CD4-positive, alpha-beta memory T cell (primary cell): Measurements from ENCODE around the gene MDM2. TPM values are rescaled to one million over a fixed set of nuclear protein-coding genes. Genes with fewer than 3 reads are reported as not detected.
"Not testable (repeated sequence)": the region's sequence is repeated elsewhere in the genome, so short reads cannot be mapped to it uniquely, and the experiment has no call there.

Experiments used
- CTCF ChIA-PET: fragments of 350-600 bp; sonication (Branson Sonifier 250); formaldehyde crosslinking; loops from one replicate; lab custom pipeline; 2021; ENCODE audit warnings: inconsistent platforms; ENCODE audit not compliant: partially characterized antibody; lab: Charles Lee
- POLR2A ChIA-PET: fragments of 350-600 bp; sonication (Branson Sonifier 250); formaldehyde crosslinking; loops from one replicate; lab custom pipeline; 2021; ENCODE audit not compliant: partially characterized antibody; lab: Charles Lee
- DNase-seq, 5 donors: peaks; one replicate each; pipeline versions ENCODE4 v3.0.0 to v3.0.0-alpha.2; 2020 to 2022; ENCODE audit warnings: mixed read lengths in 1 of 5
- H3K27ac ChIP-seq: one replicate; pipeline ENCODE4 v1.7.0; 2013; ENCODE audit warnings: low read depth, low read length
- H3K27me3 ChIP-seq: 2 replicates; pipeline ENCODE4 v1.7.0; 2013; ENCODE audit warnings: mild to moderate bottlenecking, low read length, moderate library complexity; ENCODE audit not compliant: insufficient read depth
- H3K36me3 ChIP-seq: 2 replicates; pipeline ENCODE4 v1.7.0; 2013; ENCODE audit warnings: mild to moderate bottlenecking, low read length, moderate library complexity; ENCODE audit not compliant: insufficient read depth
- H3K4me1 ChIP-seq: 2 replicates; pipeline ENCODE4 v1.7.0; 2013; ENCODE audit warnings: mild to moderate bottlenecking, low read length, moderate library complexity; ENCODE audit not compliant: insufficient read depth
- H3K4me3 ChIP-seq, 2 donors: one replicate each; pipeline ENCODE4 v1.7.0; 2013; ENCODE audit warnings: low read length in 2 of 2, mild to moderate bottlenecking in 1 of 2
- H3K9me3 ChIP-seq, 2 donors: one replicate each; pipeline ENCODE4 v1.7.0; 2013; ENCODE audit warnings: low read length in 2 of 2, control low read depth in 1 of 2; ENCODE audit not compliant: control insufficient read depth in 1 of 2
- H3K27ac Mint-ChIP-seq, 7 donors: one replicate each; pipeline ENCODE4 v1.8.0; 2020 to 2021; ENCODE audit warnings: mixed read lengths in 7 of 7, mild to moderate bottlenecking in 6 of 7, inconsistent platforms in 3 of 7, moderate library complexity in 3 of 7
- H3K27me3 Mint-ChIP-seq, 2 donors: one replicate each; pipeline ENCODE4 v1.8.0; 2020 to 2021; ENCODE audit warnings: mixed read lengths in 2 of 2
- H3K36me3 Mint-ChIP-seq, 2 donors: one replicate each; pipeline ENCODE4 v1.8.0; 2020 to 2021; ENCODE audit warnings: mixed read lengths in 2 of 2, inconsistent platforms in 1 of 2, mild to moderate bottlenecking in 1 of 2
- H3K4me1 Mint-ChIP-seq, 4 donors: one replicate each; pipeline ENCODE4 v1.8.0; 2020 to 2021; ENCODE audit warnings: mixed read lengths in 4 of 4, mild to moderate bottlenecking in 1 of 4
- H3K4me3 Mint-ChIP-seq, 8 donors: one replicate each; pipeline ENCODE4 v1.8.0; 2020 to 2021; ENCODE audit warnings: mixed read lengths in 8 of 8, mild to moderate bottlenecking in 7 of 8, moderate library complexity in 6 of 8, inconsistent platforms in 3 of 8
- H3K9me3 Mint-ChIP-seq, 8 donors: one replicate each; pipeline ENCODE4 v1.8.0; 2020 to 2021; ENCODE audit warnings: mixed read lengths in 8 of 8, mild to moderate bottlenecking in 5 of 8, inconsistent platforms in 3 of 8, moderate library complexity in 1 of 8
- intact Hi-C: fragments of 100-400 bp; cut with micrococcal nuclease; formaldehyde crosslinking; loops from one replicate; pipeline ENCODE4 v1.15.1; 2023
- polyA plus RNA-seq, 2 donors: library from polyadenylated mRNA; unstranded; fragments of 300-500 nt; fragmentation: Illumina TruSeq; gene quantifications; one replicate each; pipeline ENCODE4 v1.2.3, GENCODE V29; 2021
- total RNA-seq, 2 experiments: library from RNA; stranded (reverse); gene quantifications; one replicate each; pipeline ENCODE4 v1.2.3, GENCODE V29; 2021

MDM2 gene
- total and polyA plus RNA-seq, 4 experiments from 2014 or later, result 9.7 to 121 (median 69.9) TPM

DNA sequence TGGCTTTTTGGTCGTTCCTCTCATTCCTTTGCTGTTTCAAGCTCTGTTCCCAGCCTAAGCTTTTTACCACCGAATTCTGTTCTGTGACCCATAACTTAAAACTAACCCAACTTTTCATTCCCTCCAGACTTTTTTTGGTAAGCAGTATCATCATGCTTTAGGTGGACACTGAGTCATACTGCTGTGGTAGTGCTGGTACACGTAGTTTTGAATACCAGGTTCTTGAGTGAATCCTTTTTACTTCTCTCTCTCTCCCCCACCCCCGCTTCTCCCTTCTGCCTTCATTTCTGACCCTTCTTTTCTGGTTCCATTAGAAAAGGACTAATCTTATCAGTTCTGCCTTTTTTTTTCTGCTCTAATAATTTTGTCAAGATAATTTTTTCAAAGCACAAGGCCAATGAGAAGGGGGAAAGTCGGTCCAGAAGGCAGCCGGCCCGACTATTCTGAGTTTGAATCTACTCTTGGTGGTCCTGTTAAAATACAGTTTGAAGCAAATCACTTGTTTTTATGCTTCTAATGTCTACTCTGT lies 2.3 kb upstream of the MDM2 start:
- H3K27ac Mint-ChIP-seq, result peak overlapping the region in 3 of 7 donors; percentile 18 to 51 (median 31)
- no peak for DNase-seq
- ChIA-PET CTCF (no interaction called here), POLR2A (no interaction called here)
- no peaks in the 10 kb centered on the region for H3K36me3 ChIP-seq
- peaks cover 5 to 28% (median 12%) of the 10 kb centered on the region in 4 donors for H3K4me1 Mint-ChIP-seq
- peaks cover 17% of the 10 kb centered on the region for H3K4me1 ChIP-seq
- H3K9me3 Mint-ChIP-seq, result no peaks in the 10 kb centered on the region
- intact Hi-C loops, result loop anchor here (5.0 kb wide), 1 partner anchor 447 kb away; no protein-coding TSS in a partner anchor
- no peak overlapping the region for H3K4me3 ChIP-seq
- H3K36me3 Mint-ChIP-seq, result peaks cover 9 to 15% of the 10 kb centered on the region in 2 donors
- H3K27ac ChIP-seq, result no peak overlapping the region
- no peaks in the 10 kb centered on the region for H3K27me3 ChIP-seq
- no peaks in the 10 kb centered on the region for H3K27me3 Mint-ChIP-seq
- H3K9me3 ChIP-seq, result no peaks in the 10 kb centered on the region
- H3K4me3 Mint-ChIP-seq, result peak overlapping the region in 1 of 8 donors; percentile 18

DNA sequence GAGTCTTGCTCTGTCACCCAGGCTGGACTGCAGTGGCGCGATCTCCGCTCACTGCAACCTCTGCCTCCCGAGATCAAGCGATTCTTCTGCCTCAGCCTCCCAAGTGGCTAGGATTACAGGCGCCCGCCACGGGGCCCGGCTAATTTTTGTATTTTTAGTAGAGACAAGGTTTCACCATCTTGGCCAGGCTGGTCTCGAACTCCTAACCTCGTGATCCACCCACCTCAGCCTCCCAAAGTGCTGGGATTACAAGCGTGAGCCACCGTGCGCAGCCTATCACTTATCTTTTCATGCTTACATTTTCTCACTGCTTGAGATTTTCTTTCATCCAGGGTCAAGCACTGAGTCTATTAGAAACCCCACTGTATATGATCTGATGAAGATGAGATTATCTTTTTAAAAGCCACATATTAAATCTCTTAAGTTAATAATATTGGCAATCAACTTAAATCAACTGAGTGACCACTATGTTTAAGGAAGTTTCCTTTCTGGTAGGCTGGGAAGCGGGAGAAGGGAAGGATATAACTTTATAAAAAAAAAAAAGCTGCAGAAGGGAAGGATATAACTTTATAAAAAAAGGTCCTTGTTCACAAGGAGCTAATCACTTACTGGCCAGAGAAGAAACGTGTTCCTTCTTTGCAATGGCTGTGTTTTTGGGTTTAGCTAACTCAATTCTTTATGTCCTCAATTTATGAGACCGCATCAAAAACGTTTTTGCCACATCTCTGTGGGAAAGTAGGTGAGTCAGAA lies 1.3 kb upstream of the MDM2 start:
- H3K27ac Mint-ChIP-seq, result peak overlapping the region; percentile 79 to 99 (median 98)
- intact Hi-C loops, result loop anchor here (1.0 to 5.0 kb wide), 6 partner anchors 60 to 1537 kb away; partner anchors contain the start of genes CAND1, RAP1B and SLC35E3
- H3K4me1 Mint-ChIP-seq, result peaks cover 6 to 28% (median 17%) of the 10 kb centered on the region in 4 donors
- no peaks in the 10 kb centered on the region for H3K36me3 ChIP-seq
- peak overlapping the region; percentile 95 to 97 (median 96) for H3K4me3 Mint-ChIP-seq
- H3K27me3 ChIP-seq, result no peaks in the 10 kb centered on the region
- no peaks in the 10 kb centered on the region for H3K9me3 Mint-ChIP-seq
- H3K36me3 Mint-ChIP-seq, result peaks cover 16 to 19% of the 10 kb centered on the region in 2 donors
- H3K9me3 ChIP-seq, result no peaks in the 10 kb centered on the region
- H3K4me3 ChIP-seq, result no peak overlapping the region
- H3K4me1 ChIP-seq, result peaks cover 21% of the 10 kb centered on the region
- H3K27ac ChIP-seq, result peak overlapping the region; percentile 92
- CTCF ChIA-PET, result interaction anchor here (0.9 to 2.7 kb wide), 11 partner anchors 11 to 182 kb away, joined by 3 to 26 read pairs (median 4); partner anchors contain the start of genes CPM and SLC35E3
- DNase-seq, result peak in 1 of 5 donors; percentile 44
- no peaks in the 10 kb centered on the region for H3K27me3 Mint-ChIP-seq
- POLR2A ChIA-PET, result interaction anchor here (0.8 to 3.3 kb wide), 20 partner anchors 11 to 1538 kb away, joined by 3 to 93 read pairs (median 8); partner anchors contain the start of genes CAND1, CCT2, CPM and NUP107

DNA sequence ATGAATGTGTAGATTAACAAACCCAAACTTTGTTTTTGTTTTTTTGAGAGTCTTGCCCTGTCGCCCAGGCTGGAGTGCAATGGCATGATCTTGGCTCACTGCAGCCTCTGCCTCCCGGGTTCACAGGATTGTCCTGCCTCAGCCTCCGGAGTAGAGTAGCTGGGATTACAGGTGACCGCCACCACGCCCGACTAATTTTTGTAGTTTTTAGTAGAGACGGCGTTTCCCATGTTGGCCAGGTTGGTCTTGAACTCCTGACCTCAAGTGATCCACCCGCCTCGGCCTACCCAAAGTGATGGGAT lies 752 bp upstream of the MDM2 start:
- peak overlapping the region; percentile 98 to 99 (median 99) for H3K27ac Mint-ChIP-seq
- peak overlapping the region; percentile 42 to 94 for H3K4me3 ChIP-seq
- H3K4me1 ChIP-seq, result peaks cover 22% of the 10 kb centered on the region
- H3K27me3 ChIP-seq, H3K9me3 ChIP-seq, DNase-seq, H3K36me3 ChIP-seq, H3K9me3 Mint-ChIP-seq, H3K27me3 Mint-ChIP-seq: not testable (repeated sequence)
- intact Hi-C loops, result loop anchor here (1.0 to 5.0 kb wide), 6 partner anchors 61 to 1538 kb away; partner anchors contain the start of genes CAND1, RAP1B and SLC35E3
- peak overlapping the region; percentile 95 to 97 (median 96) for H3K4me3 Mint-ChIP-seq
- CTCF ChIA-PET, result interaction anchor here (0.8 to 2.7 kb wide), 16 partner anchors 8 to 452 kb away, joined by 3 to 26 read pairs (median 4); partner anchors contain the start of genes CPM and SLC35E3
- peaks cover 16 to 19% of the 10 kb centered on the region in 2 donors for H3K36me3 Mint-ChIP-seq
- H3K4me1 Mint-ChIP-seq, result peaks cover 6 to 28% (median 19%) of the 10 kb centered on the region in 4 donors
- peak overlapping the region; percentile 92 for H3K27ac ChIP-seq
- POLR2A ChIA-PET, result interaction anchor here (0.8 to 3.3 kb wide), 32 partner anchors 10 to 1538 kb away, joined by 3 to 93 read pairs (median 6); partner anchors contain the start of genes CAND1, CCT2, CPM and CPSF6

DNA sequence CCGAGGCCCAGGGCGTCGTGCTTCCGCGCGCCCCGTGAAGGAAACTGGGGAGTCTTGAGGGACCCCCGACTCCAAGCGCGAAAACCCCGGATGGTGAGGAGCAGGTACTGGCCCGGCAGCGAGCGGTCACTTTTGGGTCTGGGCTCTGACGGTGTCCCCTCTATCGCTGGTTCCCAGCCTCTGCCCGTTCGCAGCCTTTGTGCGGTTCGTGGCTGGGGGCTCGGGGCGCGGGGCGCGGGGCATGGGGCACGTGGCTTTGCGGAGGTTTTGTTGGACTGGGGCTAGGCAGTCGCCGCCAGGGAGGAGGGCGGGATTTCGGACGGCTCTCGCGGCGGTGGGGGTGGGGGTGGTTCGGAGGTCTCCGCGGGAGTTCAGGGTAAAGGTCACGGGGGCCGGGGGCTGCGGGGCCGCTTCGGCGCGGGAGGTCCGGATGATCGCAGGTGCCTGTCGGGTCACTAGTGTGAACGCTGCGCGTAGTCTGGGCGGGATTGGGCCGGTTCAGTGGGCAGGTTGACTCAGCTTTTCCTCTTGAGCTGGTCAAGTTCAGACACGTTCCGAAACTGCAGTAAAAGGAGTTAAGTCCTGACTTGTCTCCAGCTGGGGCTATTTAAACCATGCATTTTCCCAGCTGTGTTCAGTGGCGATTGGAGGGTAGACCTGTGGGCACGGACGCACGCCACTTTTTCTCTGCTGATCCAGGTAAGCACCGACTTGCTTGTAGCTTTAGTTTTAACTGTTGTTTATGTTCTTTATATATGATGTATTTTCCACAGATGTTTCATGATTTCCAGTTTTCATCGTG lies 612 bp downstream of the MDM2 start:
- Mint-ChIP-seq H3K27ac (peak overlapping the region; percentile 96 to 99 (median 97)), H3K27me3 (no peaks in the 10 kb centered on the region), H3K4me3 (peak overlapping the region; percentile 95 to 97 (median 96)), H3K9me3 (no peaks in the 10 kb centered on the region), H3K36me3 (peaks cover 28 to 33% of the 10 kb centered on the region in 2 donors), H3K4me1 (peaks cover 16 to 41% (median 29%) of the 10 kb centered on the region in 4 donors)
- Histone ChIP-seq H3K27me3 (no peaks in the 10 kb centered on the region), H3K27ac (peak overlapping the region; percentile 92), H3K4me3 (peak overlapping the region; percentile 42 to 89), H3K9me3 (no peaks in the 10 kb centered on the region), H3K4me1 (peaks cover 36% of the 10 kb centered on the region), H3K36me3 (peaks cover 7% of the 10 kb centered on the region)
- CTCF ChIA-PET, result interaction anchor here (0.8 to 2.7 kb wide), 13 partner anchors 9 to 1539 kb away, joined by 3 to 26 read pairs (median 4); partner anchors contain the start of genes CAND1, CPM and SLC35E3
- intact Hi-C loops, result loop anchor here (2.0 to 5.0 kb wide), 3 partner anchors 444 to 930 kb away; partner anchors contain the start of genes MDM1 and RAB3IP
- peak in 4 of 5 donors; percentile 26 to 75 (median 36) for DNase-seq
- POLR2A ChIA-PET, result interaction anchor here (0.6 to 3.3 kb wide), 28 partner anchors 9 to 1540 kb away, joined by 3 to 93 read pairs (median 6); partner anchors contain the start of genes CAND1, CCT2, CPSF6 and MDM1

DNA sequence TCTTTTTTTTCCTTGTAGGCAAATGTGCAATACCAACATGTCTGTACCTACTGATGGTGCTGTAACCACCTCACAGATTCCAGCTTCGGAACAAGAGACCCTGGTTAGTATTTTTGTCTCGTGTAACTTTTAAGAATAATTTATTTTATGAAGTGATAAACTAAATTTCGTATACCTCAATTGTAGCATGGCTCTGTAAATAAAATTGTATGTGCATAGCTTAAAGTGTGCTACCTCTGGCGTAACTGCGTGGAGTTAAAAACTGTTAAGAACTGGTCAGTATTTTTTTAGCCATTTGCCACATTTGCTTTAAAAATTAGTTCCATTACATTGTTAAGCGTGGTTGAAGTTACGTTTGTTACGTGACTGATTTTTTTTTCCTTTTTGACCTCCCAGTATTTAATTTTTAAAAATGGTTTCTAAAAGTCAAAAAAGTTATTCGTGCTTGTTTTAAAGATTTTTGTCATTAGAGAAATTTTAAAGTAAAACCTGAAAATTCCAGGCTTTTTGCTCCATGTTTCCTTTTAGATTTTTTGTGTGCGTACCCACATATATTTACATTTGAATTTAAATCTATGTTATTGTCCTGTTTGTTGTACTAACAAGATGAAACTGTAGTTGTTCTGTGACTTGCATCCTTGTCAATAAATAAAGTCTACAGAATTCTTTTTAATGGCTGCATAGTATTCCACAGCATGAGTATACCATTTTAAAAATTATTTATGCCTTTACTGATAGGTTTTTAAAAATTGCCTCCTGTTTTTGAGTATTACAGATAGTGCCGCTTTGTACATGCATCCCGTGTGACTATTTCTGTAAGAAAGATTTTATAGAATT lies 1.4 kb downstream of the MDM2 start:
- Mint-ChIP-seq H3K9me3 (no peaks in the 10 kb centered on the region), H3K36me3 (peaks cover 28 to 38% of the 10 kb centered on the region in 2 donors), H3K4me1 (peaks cover 16 to 46% (median 32%) of the 10 kb centered on the region in 4 donors), H3K27me3 (no peaks in the 10 kb centered on the region), H3K27ac (peak overlapping the region; percentile 96 to 99 (median 97)), H3K4me3 (peak overlapping the region; percentile 95 to 97 (median 96))
- POLR2A ChIA-PET, result interaction anchor here (1.4 to 3.3 kb wide), 10 partner anchors 8 to 1540 kb away, joined by 3 to 93 read pairs (median 20); partner anchors contain the start of genes CAND1, MDM1, NUP107 and RAP1B
- peaks cover 9% of the 10 kb centered on the region for H3K36me3 ChIP-seq
- H3K9me3 ChIP-seq, result no peaks in the 10 kb centered on the region
- H3K27ac ChIP-seq, result peak overlapping the region; percentile 92
- H3K4me3 ChIP-seq, result peak overlapping the region; percentile 42 to 89
- H3K27me3 ChIP-seq, result no peaks in the 10 kb centered on the region
- peaks cover 40% of the 10 kb centered on the region for H3K4me1 ChIP-seq
- CTCF ChIA-PET, result interaction anchor here (0.8 to 2.7 kb wide), 9 partner anchors 9 to 1540 kb away, joined by 3 to 26 read pairs (median 7); partner anchors contain the start of genes CAND1 and SLC35E3
- intact Hi-C loops, result loop anchor here (2.0 to 5.0 kb wide), 3 partner anchors 443 to 929 kb away; partner anchors contain the start of genes MDM1 and RAB3IP
- DNase-seq, result no peak

DNA sequence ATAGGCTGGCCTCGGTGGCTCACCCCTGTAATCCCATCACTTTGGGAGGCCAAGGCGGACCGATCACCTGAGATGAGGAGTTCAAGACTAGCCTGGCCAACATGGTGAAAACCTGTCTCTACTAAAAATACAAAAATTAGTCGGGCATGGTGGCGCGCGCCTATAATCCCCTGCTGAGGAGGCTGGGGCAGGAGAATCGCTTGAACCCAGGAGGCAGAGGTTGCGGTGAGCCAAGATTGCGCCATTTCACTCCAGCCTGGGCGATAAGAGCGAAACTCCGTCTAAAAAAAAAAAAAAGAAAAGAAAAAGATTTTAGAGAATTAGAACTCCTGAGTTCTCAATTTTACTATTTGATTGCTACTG lies 2.0 kb downstream of the MDM2 start:
- CTCF ChIA-PET, H3K9me3 ChIP-seq, intact Hi-C loops, H3K9me3 Mint-ChIP-seq, POLR2A ChIA-PET, H3K27me3 ChIP-seq, H3K4me3 ChIP-seq, H3K27me3 Mint-ChIP-seq, DNase-seq, H3K27ac ChIP-seq: not testable (repeated sequence)
- peaks cover 29 to 44% of the 10 kb centered on the region in 2 donors for H3K36me3 Mint-ChIP-seq
- peak overlapping the region; percentile 20 to 96 (median 82) for H3K4me3 Mint-ChIP-seq
- Histone ChIP-seq H3K36me3 (peaks cover 15% of the 10 kb centered on the region), H3K4me1 (peaks cover 46% of the 10 kb centered on the region)
- H3K27ac Mint-ChIP-seq, result peak overlapping the region in 6 of 7 donors; percentile 22 to 99 (median 66)
- H3K4me1 Mint-ChIP-seq, result peaks cover 20 to 52% (median 38%) of the 10 kb centered on the region in 4 donors
